ENCODE data around the gene LGI4.

The LGI4 gene

GRCh38 chr19:35100588-35101533 is 34.0 kb downstream of the LGI4 start:
- no peak overlapping the region for H3K4me2 ChIP-seq (ENCODE audit: low read depth, low read length, poor library complexity, severe bottlenecking)
- no peaks in the 10 kb centered on the region for H3F3A ChIP-seq (ENCODE audit: low read depth)
- no peaks in the 10 kb centered on the region for H3K9me2 ChIP-seq (replicated peaks; ENCODE audit: low read depth, low read length)
- H3K79me2 ChIP-seq (ENCODE audit: insufficient read depth, low read length) = no peaks in the 10 kb centered on the region
- H3K9me3 ChIP-seq (ENCODE audit: insufficient read depth, low read depth, low read length) = no peaks in the 10 kb centered on the region
- H3K27me3 ChIP-seq (ENCODE audit: insufficient read depth, low read length, poor library complexity, severe bottlenecking) = no peaks in the 10 kb centered on the region
- no peak overlapping the region for H3K4me3 ChIP-seq (ENCODE audit: low read length, poor library complexity, severe bottlenecking)
- H3K4me1 ChIP-seq (ENCODE audit: insufficient read depth, low read length, poor library complexity, severe bottlenecking) = no peaks in the 10 kb centered on the region
- no peaks in the 10 kb centered on the region for H3K36me3 ChIP-seq (ENCODE audit: insufficient read depth, low read length)
- H4K20me1 ChIP-seq (ENCODE audit: insufficient read depth, low read length, poor library complexity, severe bottlenecking) = no peaks in the 10 kb centered on the region
- TF ChIP-seq EZH2phosphoT487 (IDR thresholded peaks at IDR 0.05; ENCODE audit: borderline replicate concordance) (no peak), CTCF (conservative IDR thresholded peaks at IDR 0.05; ENCODE audit: low read length) (no peak)
- H2AFZ ChIP-seq (ENCODE audit: low read length) = no peak overlapping the region
- no peak overlapping the region for H3K9ac ChIP-seq (ENCODE audit: low read depth, low read length, poor library complexity, severe bottlenecking)

- TF ChIP-seq CTCF (conservative IDR thresholded peaks at IDR 0.05; ENCODE audit: low read length) (no peak), EZH2phosphoT487 (IDR thresholded peaks at IDR 0.05; ENCODE audit: borderline replicate concordance) (no peak)
- Histone ChIP-seq H3K4me1 (ENCODE audit: insufficient read depth, low read length, poor library complexity, severe bottlenecking) (no peaks in the 10 kb centered on the region), H3K9me3 (ENCODE audit: insufficient read depth, low read depth, low read length) (no peaks in the 10 kb centered on the region), H3K79me2 (ENCODE audit: insufficient read depth, low read length) (no peaks in the 10 kb centered on the region), H4K20me1 (ENCODE audit: insufficient read depth, low read length, poor library complexity, severe bottlenecking) (no peaks in the 10 kb centered on the region), H3K36me3 (ENCODE audit: insufficient read depth, low read length) (no peaks in the 10 kb centered on the region), H2AFZ (ENCODE audit: low read length) (no peak overlapping the region), H3K9ac (ENCODE audit: low read depth, low read length, poor library complexity, severe bottlenecking) (no peak overlapping the region), H3K27me3 (ENCODE audit: insufficient read depth, low read length, poor library complexity, severe bottlenecking) (no peaks in the 10 kb centered on the region), H3K4me2 (ENCODE audit: low read depth, low read length, poor library complexity, severe bottlenecking) (no peak overlapping the region), H3F3A (ENCODE audit: low read depth) (no peaks in the 10 kb centered on the region), H3K9me2 (replicated peaks; ENCODE audit: low read depth, low read length) (no peaks in the 10 kb centered on the region), H3K4me3 (ENCODE audit: low read length, poor library complexity, severe bottlenecking) (no peak overlapping the region)
These were observed 35.0 kb downstream of the LGI4 start for GRCh38 chr19:35099897-35100275.

DNA sequence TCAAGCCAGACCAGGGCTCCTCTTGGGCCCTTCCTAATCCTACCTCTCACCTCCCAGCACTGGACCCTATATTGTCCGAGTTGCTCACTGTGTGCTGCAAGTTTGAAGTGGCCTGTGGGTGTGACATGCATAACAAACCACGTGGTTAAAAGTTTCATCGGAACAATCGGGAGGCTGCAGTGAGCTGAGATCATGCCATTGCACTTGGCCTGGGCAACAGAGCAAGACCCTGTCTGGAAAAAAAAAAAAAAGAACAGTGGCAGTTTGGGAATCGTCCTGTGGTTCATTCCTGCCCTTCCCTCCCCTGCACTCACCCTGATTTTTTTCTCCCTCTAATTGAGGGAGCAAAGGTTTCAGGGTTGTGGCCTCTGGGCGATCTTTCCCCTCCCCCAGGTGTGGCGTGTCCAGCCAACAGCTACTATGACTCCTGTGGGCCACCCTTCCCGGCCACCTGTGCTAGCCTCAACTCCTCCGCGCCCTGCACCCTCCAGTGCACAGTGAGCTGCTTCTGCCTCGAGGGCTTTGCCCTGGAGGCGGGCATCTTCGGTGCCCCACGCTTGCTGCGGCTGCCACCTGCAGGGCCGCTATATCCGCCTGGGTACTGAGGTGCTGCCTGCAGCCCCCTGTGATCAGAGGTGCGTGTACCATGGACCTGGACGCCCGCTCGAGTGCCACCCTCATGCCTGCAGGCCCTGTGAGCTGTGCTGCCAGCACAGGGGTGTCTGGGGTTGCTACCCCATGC is 35.5 kb downstream of the LGI4 start:
- Histone ChIP-seq H3K9me2 (replicated peaks; ENCODE audit: low read depth, low read length) (no peaks in the 10 kb centered on the region), H4K20me1 (ENCODE audit: insufficient read depth, low read length, poor library complexity, severe bottlenecking) (no peaks in the 10 kb centered on the region), H3K9ac (ENCODE audit: low read depth, low read length, poor library complexity, severe bottlenecking) (no peak overlapping the region), H3K27me3 (ENCODE audit: insufficient read depth, low read length, poor library complexity, severe bottlenecking) (no peaks in the 10 kb centered on the region), H2AFZ (ENCODE audit: low read length) (no peak overlapping the region), H3F3A (ENCODE audit: low read depth) (no peaks in the 10 kb centered on the region), H3K4me2 (ENCODE audit: low read depth, low read length, poor library complexity, severe bottlenecking) (no peak overlapping the region), H3K79me2 (ENCODE audit: insufficient read depth, low read length) (no peaks in the 10 kb centered on the region), H3K4me3 (ENCODE audit: low read length, poor library complexity, severe bottlenecking) (no peak overlapping the region), H3K9me3 (ENCODE audit: insufficient read depth, low read depth, low read length) (no peaks in the 10 kb centered on the region), H3K4me1 (ENCODE audit: insufficient read depth, low read length, poor library complexity, severe bottlenecking) (no peaks in the 10 kb centered on the region), H3K36me3 (ENCODE audit: insufficient read depth, low read length) (no peaks in the 10 kb centered on the region)
- TF ChIP-seq CTCF (conservative IDR thresholded peaks at IDR 0.05; ENCODE audit: low read length) = no peak
- no peak for TF ChIP-seq EZH2phosphoT487 (IDR thresholded peaks at IDR 0.05; ENCODE audit: borderline replicate concordance)
